ENCODE data around the gene PVR. TPM values are rescaled to one million over a fixed set of nuclear protein-coding genes. Genes with fewer than 3 reads are reported as not detected.

PVR gene
- total RNA-seq, result 10 to 100 TPM in 1 of 3 donors, 1 to 10 TPM in 2; 8.5 to 13.9 (median 9.9) TPM

- no peaks in the 10 kb centered on the region for H3K36me3 Mint-ChIP-seq (ENCODE audit: insufficient read depth)
- no peak for DNase-seq
- peak within 1 kb of the TSS; percentile 80 for H3K4me3 Mint-ChIP-seq
- peaks cover 19% of the 10 kb centered on the region for H3K27me3 Mint-ChIP-seq (ENCODE audit: low read depth)
- peaks cover 2% of the 10 kb centered on the region for H3K4me1 Mint-ChIP-seq (ENCODE audit: low read depth)
- no peaks in the 10 kb centered on the region for H3K9me3 Mint-ChIP-seq
- ATAC-seq, result peak; percentile 80 to 89
Observed at GRCh38 chr19:44643605-44644401, at the start of gene PVR. Gene PVR, plus strand, starts transcription at chr19:44643910. Its CDS starts 187 bp downstream, at chr19:44644097.

- ATAC-seq (no peak), DNase-seq (no peak)
- no peak overlapping the region for H3K4me3 Mint-ChIP-seq
- H3K27me3 Mint-ChIP-seq (ENCODE audit: low read depth), result peaks cover 16% of the 10 kb centered on the region
- H3K4me1 Mint-ChIP-seq (ENCODE audit: low read depth), result no peaks in the 10 kb centered on the region
- peaks cover 19% of the 10 kb centered on the region for H3K9me3 Mint-ChIP-seq
- H3K36me3 Mint-ChIP-seq (ENCODE audit: insufficient read depth), result no peaks in the 10 kb centered on the region
Observed at GRCh38 chr19:44596428-44597130, 47.1 kb upstream of the PVR start.

GRCh38 chr19:44597131-44597491 is 46.6 kb upstream of the PVR start:
- Mint-ChIP-seq H3K4me3 (no peak overlapping the region), H3K4me1 (ENCODE audit: low read depth) (no peaks in the 10 kb centered on the region), H3K9me3 (peaks cover 19% of the 10 kb centered on the region), H3K27me3 (ENCODE audit: low read depth) (peaks cover 16% of the 10 kb centered on the region), H3K36me3 (ENCODE audit: insufficient read depth) (no peaks in the 10 kb centered on the region)
- DNase-seq (no peak), ATAC-seq (no peak)

GRCh38 chr19:44598355-44598754 is 45.4 kb upstream of the PVR start:
- Mint-ChIP-seq H3K27me3 (ENCODE audit: low read depth) (peaks cover 12% of the 10 kb centered on the region), H3K4me3 (no peak overlapping the region), H3K36me3 (ENCODE audit: insufficient read depth) (no peaks in the 10 kb centered on the region), H3K9me3 (peaks cover 19% of the 10 kb centered on the region), H3K4me1 (ENCODE audit: low read depth) (no peaks in the 10 kb centered on the region)
- ATAC-seq, result no peak
- no peak for DNase-seq

- DNase-seq (no peak), ATAC-seq (no peak)
- no peaks in the 10 kb centered on the region for H3K4me1 Mint-ChIP-seq (ENCODE audit: low read depth)
- no peaks in the 10 kb centered on the region for H3K36me3 Mint-ChIP-seq (ENCODE audit: insufficient read depth)
- H3K9me3 Mint-ChIP-seq, result peaks cover 19% of the 10 kb centered on the region
- H3K4me3 Mint-ChIP-seq, result no peak overlapping the region
- peaks cover 9% of the 10 kb centered on the region for H3K27me3 Mint-ChIP-seq (ENCODE audit: low read depth)
Observed at GRCh38 chr19:44598880-44599279, 44.8 kb upstream of the PVR start.

- Mint-ChIP-seq H3K36me3 (ENCODE audit: insufficient read depth) (no peaks in the 10 kb centered on the region), H3K4me1 (ENCODE audit: low read depth) (no peaks in the 10 kb centered on the region), H3K27me3 (ENCODE audit: low read depth) (peaks cover 4% of the 10 kb centered on the region), H3K9me3 (peaks cover 19% of the 10 kb centered on the region), H3K4me3 (no peak overlapping the region)
- no peak for DNase-seq
- no peak for ATAC-seq
Observed at GRCh38 chr19:44600466-44600865, 43.2 kb upstream of the PVR start.

GRCh38 chr19:44602081-44602480 is 41.6 kb upstream of the PVR start:
- ATAC-seq (no peak), DNase-seq (no peak)
- Mint-ChIP-seq H3K4me3 (no peak overlapping the region), H3K4me1 (ENCODE audit: low read depth) (peaks cover 3% of the 10 kb centered on the region), H3K27me3 (ENCODE audit: low read depth) (peaks cover 2% of the 10 kb centered on the region), H3K9me3 (peaks cover 19% of the 10 kb centered on the region), H3K36me3 (ENCODE audit: insufficient read depth) (no peaks in the 10 kb centered on the region)

GRCh38 chr19:44603201-44603945 is 40.3 kb upstream of the PVR start:
- H3K27me3 Mint-ChIP-seq (ENCODE audit: low read depth), result peaks cover 3% of the 10 kb centered on the region
- peaks cover 8% of the 10 kb centered on the region for H3K9me3 Mint-ChIP-seq
- no peak overlapping the region for H3K4me3 Mint-ChIP-seq
- ATAC-seq (no peak), DNase-seq (no peak)
- peaks cover 14% of the 10 kb centered on the region for H3K4me1 Mint-ChIP-seq (ENCODE audit: low read depth)
- H3K36me3 Mint-ChIP-seq (ENCODE audit: insufficient read depth), result no peaks in the 10 kb centered on the region

GRCh38 chr19:44604241-44604640 is 39.5 kb upstream of the PVR start:
- Mint-ChIP-seq H3K9me3 (peaks cover 6% of the 10 kb centered on the region), H3K27me3 (ENCODE audit: low read depth) (peaks cover 3% of the 10 kb centered on the region), H3K4me3 (no peak overlapping the region), H3K36me3 (ENCODE audit: insufficient read depth) (no peaks in the 10 kb centered on the region), H3K4me1 (ENCODE audit: low read depth) (peaks cover 14% of the 10 kb centered on the region)
- ATAC-seq, result no peak
- DNase-seq, result no peak

GRCh38 chr19:44605547-44605946 is 38.2 kb upstream of the PVR start:
- no peak overlapping the region for H3K4me3 Mint-ChIP-seq
- H3K9me3 Mint-ChIP-seq, result no peaks in the 10 kb centered on the region
- peaks cover 14% of the 10 kb centered on the region for H3K4me1 Mint-ChIP-seq (ENCODE audit: low read depth)
- ATAC-seq (no peak), DNase-seq (no peak)
- no peaks in the 10 kb centered on the region for H3K36me3 Mint-ChIP-seq (ENCODE audit: insufficient read depth)
- peaks cover 4% of the 10 kb centered on the region for H3K27me3 Mint-ChIP-seq (ENCODE audit: low read depth)

GRCh38 chr19:44607049-44607448 is 36.7 kb upstream of the PVR start:
- DNase-seq (no peak), ATAC-seq (no peak)
- Mint-ChIP-seq H3K27me3 (ENCODE audit: low read depth) (peaks cover 4% of the 10 kb centered on the region), H3K9me3 (no peaks in the 10 kb centered on the region), H3K36me3 (ENCODE audit: insufficient read depth) (no peaks in the 10 kb centered on the region), H3K4me3 (no peak overlapping the region), H3K4me1 (ENCODE audit: low read depth) (peaks cover 14% of the 10 kb centered on the region)

- Mint-ChIP-seq H3K4me1 (ENCODE audit: low read depth) (peaks cover 14% of the 10 kb centered on the region), H3K36me3 (ENCODE audit: insufficient read depth) (no peaks in the 10 kb centered on the region), H3K4me3 (no peak overlapping the region), H3K9me3 (no peaks in the 10 kb centered on the region), H3K27me3 (ENCODE audit: low read depth) (peaks cover 4% of the 10 kb centered on the region)
- no peak for DNase-seq
- no peak for ATAC-seq
Observed at GRCh38 chr19:44607917-44608316, 35.8 kb upstream of the PVR start.

GRCh38 chr19:44608391-44608821 is 35.3 kb upstream of the PVR start:
- Mint-ChIP-seq H3K4me1 (ENCODE audit: low read depth) (peaks cover 14% of the 10 kb centered on the region), H3K4me3 (no peak overlapping the region), H3K27me3 (ENCODE audit: low read depth) (peaks cover 7% of the 10 kb centered on the region), H3K9me3 (no peaks in the 10 kb centered on the region), H3K36me3 (ENCODE audit: insufficient read depth) (no peaks in the 10 kb centered on the region)
- no peak for ATAC-seq
- no peak for DNase-seq

- Mint-ChIP-seq H3K36me3 (ENCODE audit: insufficient read depth) (no peaks in the 10 kb centered on the region), H3K4me3 (no peak overlapping the region), H3K9me3 (no peaks in the 10 kb centered on the region), H3K4me1 (ENCODE audit: low read depth) (peaks cover 14% of the 10 kb centered on the region), H3K27me3 (ENCODE audit: low read depth) (peaks cover 7% of the 10 kb centered on the region)
- ATAC-seq, result no peak
- no peak for DNase-seq
Observed at GRCh38 chr19:44609219-44609618, 34.5 kb upstream of the PVR start.

Measured in activated T-cell treated with anti-CD3 and anti-CD28 coated beads, Interleukin-2, amount 50 U/mL, for 4 hours (primary cell).